Measurements from ENCODE around the gene DSCAML1.

DNA sequence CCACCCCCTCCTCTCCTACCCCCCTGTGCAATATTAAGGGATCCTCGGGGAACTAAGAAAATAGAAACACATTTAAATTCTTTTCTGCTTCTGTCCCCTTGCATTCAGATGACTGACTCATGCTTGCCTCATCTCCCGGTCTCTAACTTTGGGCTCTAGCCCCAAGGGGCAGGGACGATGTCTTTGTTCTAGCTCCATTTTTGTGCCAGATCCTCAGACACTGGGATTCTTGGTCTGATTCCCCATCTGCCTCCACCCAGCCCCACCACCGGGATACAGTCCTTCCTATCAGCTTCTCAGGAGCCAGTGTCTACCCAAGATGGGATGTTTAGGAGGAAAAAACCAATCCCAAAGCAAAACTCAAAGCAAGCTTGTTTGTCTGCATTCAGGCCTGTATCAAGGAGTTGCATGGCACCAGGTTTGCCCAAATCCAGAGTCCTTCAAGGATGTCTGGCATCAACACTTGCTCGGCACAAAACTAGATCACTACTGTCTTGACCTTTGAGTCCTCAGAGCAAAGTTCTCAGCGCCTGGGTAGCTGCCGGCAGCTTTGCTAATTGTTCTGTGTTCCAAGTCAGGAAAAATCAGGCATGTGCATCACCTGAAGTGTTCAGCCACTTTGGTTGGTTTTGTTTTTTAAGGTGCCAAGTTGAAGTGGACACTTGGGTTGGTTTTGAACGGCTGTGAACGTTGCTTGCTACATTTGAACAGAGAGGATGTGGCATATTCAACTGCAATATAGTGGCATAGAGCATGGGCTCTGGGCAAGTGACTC, 212.8 kb downstream of the DSCAML1 start:
- no peak for TF ChIP-seq EZH2 (IDR thresholded peaks at IDR 0.05; ENCODE audit: insufficient read depth, poor library complexity, severe bottlenecking)
- TF ChIP-seq EZH2phosphoT487 (IDR thresholded peaks at IDR 0.05; ENCODE audit: insufficient read depth, low read depth), result no peak
